COR-L47 (cell line): Measurements from ENCODE around the gene ARRDC2.

Source experiments
- DNase-seq: peaks from one replicate; lab custom pipeline; 2025; lab: John Stamatoyannopoulos, UW

ARRDC2 gene

GRCh38 chr19:18058208-18059009, 50.4 kb downstream of the ARRDC2 start:
- DNase-seq, result peak; percentile 59

DNA sequence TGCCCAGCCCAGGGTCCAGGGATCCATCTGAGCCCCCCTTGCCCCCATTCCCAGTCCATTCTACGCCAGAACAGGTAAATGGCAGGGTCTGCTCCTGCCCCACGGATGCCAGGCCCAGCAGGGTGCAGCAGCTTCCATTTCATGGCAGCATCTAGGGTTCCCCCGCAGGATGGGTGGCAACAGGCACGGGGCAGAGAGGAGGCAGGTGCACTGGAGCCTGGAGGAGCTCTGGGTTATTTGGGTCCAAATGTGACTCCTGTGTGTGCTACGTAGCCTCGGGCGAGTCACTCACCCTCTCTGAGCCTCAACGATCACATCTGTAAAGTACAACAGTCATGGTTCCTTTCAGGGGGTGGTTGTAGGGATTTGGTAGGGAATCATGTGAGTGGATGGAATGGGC, 51.3 kb downstream of the ARRDC2 start:
- DNase-seq, result no peak

- DNase-seq, result no peak
Observed at GRCh38 chr19:18059902-18060301, 51.9 kb downstream of the ARRDC2 start.

- DNase-seq, result no peak
Observed at GRCh38 chr19:18060472-18060871, 52.5 kb downstream of the ARRDC2 start.

GRCh38 chr19:18062028-18062427, 54.1 kb downstream of the ARRDC2 start:
- DNase-seq, result peak; percentile 46

- no peak for DNase-seq
Observed at GRCh38 chr19:18063463-18063862, 55.5 kb downstream of the ARRDC2 start.
